A549 (cell line): ENCODE results near the gene BZW1.

Experiments
- CHD4 ChIP-seq: fragments of 200-600 bp; sonication (generic); IDR thresholded peaks from 2 replicates; pipeline ENCODE4 v1.6.1; 2016; ENCODE audit warnings: antibody characterized with exemption, mild to moderate bottlenecking, borderline replicate concordance
- EP300 ChIP-seq, 2 experiments: fragments of >200 bp; sonication (Bioruptor Twin); formaldehyde crosslinking; IDR thresholded peaks; 2 replicates in 1 of 2; 3 replicates in 1 of 2; pipeline ENCODE4 v1.6.1; 2016 to 2017
- FOSB ChIP-seq: fragments of 250-450 bp; sonication (Bioruptor Pico); IDR thresholded peaks from 2 replicates; pipeline ENCODE4 v1.5.0; 2020; ENCODE audit warnings: mild to moderate bottlenecking, moderate library complexity
- REST ChIP-seq: fragments of 200-600 bp; sonication (generic); IDR thresholded peaks from 2 replicates; pipeline ENCODE4 v1.6.1; 2016; ENCODE audit warnings: antibody characterized with exemption, mild to moderate bottlenecking, moderate library complexity
- TF ChIP-seq, protein P1 (sequence below): fragments of >200 bp; sonication (Bioruptor Twin); formaldehyde crosslinking; IDR thresholded peaks from 3 replicates; pipeline ENCODE4 v1.5.1; 2016

DNA sequence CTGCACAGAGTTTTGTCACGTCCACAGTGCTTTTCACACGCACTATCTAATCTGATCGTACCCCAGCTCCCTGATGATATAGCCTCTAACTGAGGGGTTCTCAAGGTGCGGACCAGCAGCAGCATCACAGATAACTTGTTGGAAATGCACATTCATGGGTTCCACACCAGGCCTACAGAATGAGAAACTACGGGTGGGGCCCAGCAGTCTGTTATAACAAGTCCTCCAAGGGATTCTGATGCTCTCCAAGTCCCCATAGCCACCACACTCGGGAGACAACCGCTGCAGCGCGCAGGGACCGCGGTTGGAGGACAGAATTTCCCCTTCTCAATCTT lies 745 bp upstream of the BZW1 start:
- TF ChIP-seq, protein P1, sequence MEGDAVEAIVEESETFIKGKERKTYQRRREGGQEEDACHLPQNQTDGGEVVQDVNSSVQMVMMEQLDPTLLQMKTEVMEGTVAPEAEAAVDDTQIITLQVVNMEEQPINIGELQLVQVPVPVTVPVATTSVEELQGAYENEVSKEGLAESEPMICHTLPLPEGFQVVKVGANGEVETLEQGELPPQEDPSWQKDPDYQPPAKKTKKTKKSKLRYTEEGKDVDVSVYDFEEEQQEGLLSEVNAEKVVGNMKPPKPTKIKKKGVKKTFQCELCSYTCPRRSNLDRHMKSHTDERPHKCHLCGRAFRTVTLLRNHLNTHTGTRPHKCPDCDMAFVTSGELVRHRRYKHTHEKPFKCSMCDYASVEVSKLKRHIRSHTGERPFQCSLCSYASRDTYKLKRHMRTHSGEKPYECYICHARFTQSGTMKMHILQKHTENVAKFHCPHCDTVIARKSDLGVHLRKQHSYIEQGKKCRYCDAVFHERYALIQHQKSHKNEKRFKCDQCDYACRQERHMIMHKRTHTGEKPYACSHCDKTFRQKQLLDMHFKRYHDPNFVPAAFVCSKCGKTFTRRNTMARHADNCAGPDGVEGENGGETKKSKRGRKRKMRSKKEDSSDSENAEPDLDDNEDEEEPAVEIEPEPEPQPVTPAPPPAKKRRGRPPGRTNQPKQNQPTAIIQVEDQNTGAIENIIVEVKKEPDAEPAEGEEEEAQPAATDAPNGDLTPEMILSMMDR = no peak
- no peak for TF ChIP-seq EP300 (IDR thresholded peaks at IDR 0.05)
- TF ChIP-seq FOSB (CRISPR knock-in tag) = no peak
- no peak for TF ChIP-seq REST
- no peak for TF ChIP-seq CHD4
